Measurements from ENCODE around the gene ZBTB18.

Gene ZBTB18

DNA sequence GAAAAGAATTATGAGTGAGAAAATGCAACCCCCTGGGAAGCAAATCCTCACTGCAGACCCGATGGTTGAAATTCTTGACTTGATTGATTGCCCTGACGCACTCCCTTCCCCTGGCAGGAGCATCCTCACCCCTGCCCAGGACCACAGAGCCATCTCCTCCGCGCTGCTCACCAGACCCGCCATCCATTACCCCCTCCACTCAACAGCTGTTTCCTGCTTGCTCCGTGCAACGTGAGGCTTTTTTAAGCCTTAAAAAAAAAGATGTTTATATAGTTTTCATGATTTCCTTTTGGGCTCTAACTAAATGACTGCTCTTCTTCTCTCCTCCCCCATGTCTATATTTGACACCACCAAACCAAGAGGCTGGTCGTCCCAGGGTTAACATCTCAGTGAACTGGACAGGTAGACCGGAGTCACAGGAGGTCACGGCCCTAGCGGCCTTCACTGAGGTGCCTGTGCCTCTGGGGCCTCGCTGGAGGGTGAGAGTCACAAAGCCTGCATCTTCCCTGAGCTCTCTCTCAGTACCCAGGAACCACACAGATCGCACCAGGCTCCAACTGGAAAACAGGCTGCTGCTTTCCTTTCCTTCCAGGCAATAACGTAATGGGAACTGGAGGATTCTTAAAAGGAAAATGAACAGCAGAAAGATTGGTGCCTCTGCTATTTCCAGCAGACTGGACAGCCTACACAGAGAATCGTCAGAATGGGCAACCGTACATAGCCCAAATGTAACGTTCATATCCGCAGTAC, 49.8 kb downstream of the ZBTB18 start:
- in situ Hi-C loops (cut with MboI; ENCODE audit: low pct_unique_long_range_greater_than_20kb, low sequenced_read_pairs, unreplicated experiment) = no loop called here

DNA sequence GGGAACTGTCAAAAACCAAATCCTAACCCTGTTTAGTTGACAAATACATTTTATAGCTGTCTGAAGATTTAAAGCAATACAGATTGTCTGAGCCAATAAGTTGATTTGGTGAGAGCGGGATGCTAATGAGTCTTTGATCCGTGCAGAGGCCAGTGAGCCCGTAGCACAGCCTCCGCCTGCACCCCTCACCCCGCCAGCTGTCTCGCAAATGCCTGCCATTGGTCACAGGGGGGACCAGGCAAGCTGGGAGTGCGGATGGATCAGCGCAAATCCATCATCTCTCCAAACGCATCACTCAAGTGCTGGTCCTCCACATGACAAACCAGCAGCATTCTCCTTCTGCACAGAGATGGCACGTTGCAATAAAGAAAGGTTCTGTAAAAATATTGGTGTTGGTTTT, 51.0 kb downstream of the ZBTB18 start:
- in situ Hi-C loops (cut with MboI; ENCODE audit: low pct_unique_long_range_greater_than_20kb, low sequenced_read_pairs, unreplicated experiment) = no loop called here
- TF ChIP-seq, protein P1, sequence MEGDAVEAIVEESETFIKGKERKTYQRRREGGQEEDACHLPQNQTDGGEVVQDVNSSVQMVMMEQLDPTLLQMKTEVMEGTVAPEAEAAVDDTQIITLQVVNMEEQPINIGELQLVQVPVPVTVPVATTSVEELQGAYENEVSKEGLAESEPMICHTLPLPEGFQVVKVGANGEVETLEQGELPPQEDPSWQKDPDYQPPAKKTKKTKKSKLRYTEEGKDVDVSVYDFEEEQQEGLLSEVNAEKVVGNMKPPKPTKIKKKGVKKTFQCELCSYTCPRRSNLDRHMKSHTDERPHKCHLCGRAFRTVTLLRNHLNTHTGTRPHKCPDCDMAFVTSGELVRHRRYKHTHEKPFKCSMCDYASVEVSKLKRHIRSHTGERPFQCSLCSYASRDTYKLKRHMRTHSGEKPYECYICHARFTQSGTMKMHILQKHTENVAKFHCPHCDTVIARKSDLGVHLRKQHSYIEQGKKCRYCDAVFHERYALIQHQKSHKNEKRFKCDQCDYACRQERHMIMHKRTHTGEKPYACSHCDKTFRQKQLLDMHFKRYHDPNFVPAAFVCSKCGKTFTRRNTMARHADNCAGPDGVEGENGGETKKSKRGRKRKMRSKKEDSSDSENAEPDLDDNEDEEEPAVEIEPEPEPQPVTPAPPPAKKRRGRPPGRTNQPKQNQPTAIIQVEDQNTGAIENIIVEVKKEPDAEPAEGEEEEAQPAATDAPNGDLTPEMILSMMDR (IDR thresholded peaks at IDR 0.05; ENCODE audit: extremely low read depth, insufficient read depth, missing control alignments) = no peak
- DNase-seq (ENCODE audit: low spot score) = no peak

More for the DNA sequence above, 49.8 kb downstream of the ZBTB18 start:
- no peak for DNase-seq (ENCODE audit: low spot score)
- TF ChIP-seq, protein P1 (IDR thresholded peaks at IDR 0.05; ENCODE audit: extremely low read depth, insufficient read depth, missing control alignments) = no peak

DNA sequence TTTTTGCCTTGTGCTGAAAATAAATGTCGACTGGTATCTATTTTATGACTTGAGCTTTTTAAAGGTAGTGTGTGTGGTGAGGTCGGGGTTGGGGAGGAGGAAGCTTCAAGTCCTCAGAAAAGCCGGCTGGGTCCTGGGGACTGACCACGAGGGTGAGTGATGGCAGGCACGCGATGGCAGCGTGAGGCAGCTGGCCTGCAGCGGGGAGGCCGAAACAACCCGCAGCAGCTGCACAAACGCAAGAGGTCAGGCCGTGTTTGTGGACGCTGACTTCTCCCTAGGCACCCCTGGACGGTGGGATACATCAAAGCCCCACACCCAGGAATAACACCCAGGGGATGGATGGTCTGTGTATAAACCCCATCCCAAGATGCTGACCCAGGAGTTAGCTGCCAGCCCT, 51.4 kb downstream of the ZBTB18 start:
- in situ Hi-C loops (cut with MboI; ENCODE audit: low pct_unique_long_range_greater_than_20kb, low sequenced_read_pairs, unreplicated experiment) = no loop called here
- TF ChIP-seq, protein P1 (IDR thresholded peaks at IDR 0.05; ENCODE audit: extremely low read depth, insufficient read depth, missing control alignments) = no peak

DNA sequence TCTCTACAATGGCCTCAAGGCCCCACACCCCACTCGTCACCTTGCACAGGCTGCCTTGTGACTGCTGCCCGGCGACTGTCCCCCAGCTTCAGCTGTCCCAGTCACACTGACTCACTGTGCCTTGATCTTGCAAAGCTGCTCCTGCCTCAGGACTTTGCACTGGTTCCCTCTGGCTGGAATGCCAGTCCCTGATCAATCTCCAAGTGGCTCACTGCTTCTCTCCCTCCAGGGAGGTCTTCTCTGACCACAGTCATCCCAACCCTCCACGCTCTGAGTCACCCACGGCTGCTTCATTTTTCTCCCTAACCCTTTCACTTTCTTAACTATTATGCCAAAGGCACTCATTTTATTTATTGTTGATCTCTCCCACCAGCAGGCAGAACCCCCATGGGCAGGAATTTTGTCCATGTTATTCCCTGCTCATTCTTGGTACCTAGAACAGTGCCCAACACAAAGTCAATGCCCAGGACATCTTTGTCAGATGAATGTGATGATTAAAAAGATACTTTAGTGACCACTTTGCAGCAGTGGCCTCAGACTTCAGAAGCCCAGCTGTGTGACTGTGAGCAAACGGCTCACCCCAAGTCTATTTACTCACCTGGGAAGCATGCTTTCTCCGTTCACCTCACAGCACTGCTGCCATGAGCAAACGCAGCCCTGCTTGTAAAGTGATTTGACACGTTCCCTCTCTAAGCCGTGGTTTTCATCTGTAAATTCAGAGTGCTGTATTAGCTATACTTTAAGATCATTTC, 53.4 kb downstream of the ZBTB18 start:
- in situ Hi-C loops (cut with MboI; ENCODE audit: low pct_unique_long_range_greater_than_20kb, low sequenced_read_pairs, unreplicated experiment) = no loop called here

More for the DNA sequence above, 51.4 kb downstream of the ZBTB18 start:
- DNase-seq (ENCODE audit: low spot score) = no peak

DNA sequence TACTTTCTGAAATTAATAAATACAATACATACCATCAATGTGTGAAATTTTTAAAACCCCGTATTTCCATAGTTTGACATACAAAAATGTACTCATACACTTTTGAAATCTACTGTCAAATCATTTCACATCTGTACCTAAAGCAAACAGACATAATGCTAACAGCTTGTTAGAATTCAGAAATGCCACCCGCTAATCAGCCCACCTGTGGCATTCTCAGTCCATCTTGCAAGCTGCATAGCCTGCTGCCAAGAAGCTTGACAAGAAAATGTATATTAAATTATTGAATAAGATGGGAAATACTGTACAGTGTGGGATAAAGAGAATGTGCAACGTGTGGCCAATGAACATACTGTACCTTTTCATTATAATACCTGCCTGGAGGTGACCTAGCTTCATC, 55.1 kb downstream of the ZBTB18 start:
- in situ Hi-C loops (cut with MboI; ENCODE audit: low pct_unique_long_range_greater_than_20kb, low sequenced_read_pairs, unreplicated experiment) = no loop called here
- TF ChIP-seq, protein P1 (IDR thresholded peaks at IDR 0.05; ENCODE audit: extremely low read depth, insufficient read depth, missing control alignments) = no peak
- no peak for DNase-seq (ENCODE audit: low spot score)

More for the DNA sequence above, 53.4 kb downstream of the ZBTB18 start:
- TF ChIP-seq, protein P1 (IDR thresholded peaks at IDR 0.05; ENCODE audit: extremely low read depth, insufficient read depth, missing control alignments) = no peak
- DNase-seq (ENCODE audit: low spot score) = no peak
